H1 (cell line): ENCODE data around the gene SASH3. TPM values are rescaled to one million over a fixed set of nuclear protein-coding genes. Genes with fewer than 3 reads are reported as not detected.

ENCODE experiments used
- CTCF ChIA-PET: fragments of 300-600 bp; sonication (Branson Sonifier 250); formaldehyde crosslinking; loops from one replicate; lab custom pipeline; 2021; ENCODE audit not compliant: partially characterized antibody; lab: Charles Lee
- POLR2A ChIA-PET: fragments of 300-600 bp; sonication (Branson Sonifier 250); formaldehyde crosslinking; loops from one replicate; lab custom pipeline; 2021; ENCODE audit warnings: inconsistent platforms; ENCODE audit not compliant: partially characterized antibody; lab: Charles Lee
- DNase-seq, 2 experiments: peaks; one replicate each; pipeline versions ENCODE4 v3.0.0 to v3.0.0-alpha.2; 2010 to 2022; ENCODE audit warnings: low spot score in 2 of 2, low read depth in 1 of 2, mixed read lengths in 1 of 2
- FAIRE-seq: peaks from 2 replicates; lab custom pipeline; 2011; peaks lifted over from hg19 to GRCh38; lab: Jason Lieb, UNC
- H2AFZ ChIP-seq: 2 replicates; pipeline ENCODE4 v1.8.1; 2012; ENCODE audit warnings: low read length, inconsistent platforms
- H2AK5ac ChIP-seq: 2 replicates; pipeline ENCODE4 v1.6.1; 2013; ENCODE audit warnings: low read depth, low read length
- H2BK120ac ChIP-seq: replicated peaks from 2 replicates; pipeline ENCODE3; 2013; ENCODE audit warnings: low read depth, low read length, inconsistent platforms
- H2BK12ac ChIP-seq: 2 replicates; pipeline ENCODE4 v1.6.1; 2013; ENCODE audit warnings: low read depth, low read length
- H2BK15ac ChIP-seq: 2 replicates; pipeline ENCODE4 v1.6.1; 2013; ENCODE audit warnings: low read length
- H2BK20ac ChIP-seq: 2 replicates; pipeline ENCODE4 v1.6.1; 2013; ENCODE audit warnings: low read length
- H2BK5ac ChIP-seq: 2 replicates; pipeline ENCODE4 v1.6.1; 2013; ENCODE audit warnings: low read depth, low read length
- H3K14ac ChIP-seq: 2 replicates; pipeline ENCODE4 v1.6.1; 2013; ENCODE audit warnings: inconsistent platforms; ENCODE audit not compliant: insufficient read length
- H3K18ac ChIP-seq: 2 replicates; pipeline ENCODE4 v1.6.1; 2013; ENCODE audit warnings: low read length; ENCODE audit errors: extremely low read depth
- H3K23ac ChIP-seq: 2 replicates; pipeline ENCODE4 v1.6.1; 2013; ENCODE audit warnings: inconsistent platforms; ENCODE audit not compliant: insufficient read length
- H3K23me2 ChIP-seq: 2 replicates; pipeline ENCODE4 v1.6.1; 2013; ENCODE audit warnings: low read depth, low read length
- H3K27ac ChIP-seq: 2 replicates; pipeline ENCODE4 v1.6.1; 2011; ENCODE audit warnings: low read depth, low read length, inconsistent platforms
- H3K27me3 ChIP-seq, 4 experiments: replicated peaks in 1 of 4; 1 replicate in 1 of 4; 2 replicates in 3 of 4; pipeline versions ENCODE4 v1.6.1 to v1.8.1; 2011 to 2013; ENCODE audit warnings: low read length in 3 of 4, mild to moderate bottlenecking in 3 of 4, inconsistent platforms in 2 of 4, mixed read lengths in 2 of 4, moderate library complexity in 1 of 4; ENCODE audit not compliant: control insufficient read depth in 3 of 4, insufficient read depth in 3 of 4; ENCODE audit errors: extremely low read depth in 1 of 4
- H3K36me3 ChIP-seq, 4 experiments: 2 replicates each; pipeline versions ENCODE4 v1.6.1 to v1.8.1; 2011 to 2013; ENCODE audit warnings: mild to moderate bottlenecking in 4 of 4, low read length in 3 of 4, moderate library complexity in 2 of 4, control low read depth in 1 of 4, inconsistent platforms in 1 of 4; ENCODE audit not compliant: insufficient read depth in 4 of 4, control insufficient read depth in 2 of 4
- H3K4ac ChIP-seq: replicated peaks from 2 replicates; pipeline ENCODE3; 2013; ENCODE audit warnings: low read length, low read depth, mixed read lengths, inconsistent platforms; ENCODE audit not compliant: insufficient read length
- H3K4me1 ChIP-seq, 4 experiments: replicated peaks in 1 of 4; 1 replicate in 1 of 4; 2 replicates in 3 of 4; pipeline versions ENCODE4 v1.6.1 to v1.8.1; 2011 to 2013; ENCODE audit warnings: low read length in 3 of 4, inconsistent platforms in 2 of 4, mixed read lengths in 1 of 4; ENCODE audit not compliant: insufficient read depth in 4 of 4, control insufficient read depth in 3 of 4
- H3K4me2 ChIP-seq, 2 experiments: 2 replicates each; pipeline versions ENCODE4 v1.6.1 to v1.8.1; 2011 to 2013; ENCODE audit warnings: low read depth in 2 of 2, low read length in 2 of 2, control low read depth in 1 of 2, inconsistent platforms in 1 of 2, mild to moderate bottlenecking in 1 of 2; ENCODE audit not compliant: insufficient read depth in 1 of 2
- H3K4me3 ChIP-seq, 4 experiments: fragments of 200-600, 300-600 bp in 1 of 4; sonication (generic), shearing (Covaris generic), sonication (Bioruptor Twin) in 1 of 4; 2 replicates each; pipeline versions ENCODE4 v1.5.1 to v1.8.1; 2011 to 2016; ENCODE audit warnings: low read length in 4 of 4, low read depth in 3 of 4, control low read depth in 2 of 4, inconsistent platforms in 2 of 4, mild to moderate bottlenecking in 2 of 4, mixed read lengths in 1 of 4, moderate library complexity in 1 of 4; ENCODE audit not compliant: insufficient read depth in 2 of 4; ENCODE audit errors: extremely low read depth in 1 of 4
- H3K56ac ChIP-seq: replicated peaks from 2 replicates; pipeline ENCODE3; 2013; ENCODE audit warnings: low read depth, mild to moderate bottlenecking, mixed read lengths, low read length, inconsistent platforms; ENCODE audit not compliant: insufficient read length
- H3K79me1 ChIP-seq: 2 replicates; pipeline ENCODE4 v1.6.1; 2013; ENCODE audit warnings: low read depth, low read length, control low read depth
- H3K79me2 ChIP-seq, 2 experiments: 2 replicates each; pipeline versions ENCODE4 v1.6.1 to v1.8.1; 2012 to 2013; ENCODE audit warnings: low read length in 2 of 2, mild to moderate bottlenecking in 2 of 2, inconsistent platforms in 1 of 2; ENCODE audit not compliant: insufficient read depth in 2 of 2, control insufficient read depth in 1 of 2
- H3K9ac ChIP-seq, 4 experiments: replicated peaks in 1 of 4; 1 replicate in 1 of 4; 2 replicates in 3 of 4; pipeline versions ENCODE4 v1.6.1 to v1.8.1; 2011 to 2013; ENCODE audit warnings: low read depth in 3 of 4, low read length in 3 of 4, control low read depth in 2 of 4, mild to moderate bottlenecking in 2 of 4, moderate library complexity in 2 of 4, inconsistent platforms in 1 of 4; ENCODE audit errors: extremely low read depth in 1 of 4
- H3K9me3 ChIP-seq, 2 experiments: 2 replicates each; pipeline versions ENCODE4 v1.6.1 to v1.8.1; 2012 to 2013; ENCODE audit warnings: mild to moderate bottlenecking in 2 of 2, moderate library complexity in 2 of 2, control low read depth in 1 of 2, inconsistent platforms in 1 of 2, low read depth in 1 of 2, low read length in 1 of 2, mixed read lengths in 1 of 2; ENCODE audit not compliant: insufficient read depth in 2 of 2
- H4K20me1 ChIP-seq, 2 experiments: replicated peaks in 1 of 2; 2 replicates each; pipeline versions ENCODE3 to v1.8.1; 2011 to 2013; ENCODE audit warnings: inconsistent platforms in 2 of 2, low read length in 2 of 2, mild to moderate bottlenecking in 1 of 2; ENCODE audit not compliant: insufficient read depth in 2 of 2, control insufficient read depth in 1 of 2
- H4K5ac ChIP-seq: 2 replicates; pipeline ENCODE4 v1.6.1; 2013; ENCODE audit warnings: low read length, low read depth, mixed read lengths, inconsistent platforms; ENCODE audit not compliant: insufficient read length
- H4K8ac ChIP-seq: 2 replicates; pipeline ENCODE4 v1.8.0; 2013; ENCODE audit warnings: mild to moderate bottlenecking, moderate library complexity, low read length, inconsistent platforms; ENCODE audit not compliant: insufficient read depth; ENCODE audit errors: extremely low read depth
- H4K91ac ChIP-seq: replicated peaks from 2 replicates; pipeline ENCODE3; 2013; ENCODE audit warnings: low read length, mixed read lengths, inconsistent platforms; ENCODE audit not compliant: insufficient read length
- ASH2L ChIP-seq: fragments of 200-600, 300-600 bp; sonication (generic); IDR thresholded peaks from one replicate; pipeline ENCODE4 v1.7.1; 2017; ENCODE audit warnings: low read length
- CHD2 ChIP-seq: IDR thresholded peaks from 2 replicates; pipeline ENCODE4 v1.6.1; 2012; ENCODE audit warnings: low read length, improper control_type of control experiment
- WGBS, 2 experiments: shearing (Covaris generic) in 1 of 2; methylation state at CpG; one replicate each; pipeline versions ENCODE4 v1.1.6 to v1.1.7; 2013 to 2015; ENCODE audit warnings: low lambda C conversion rate in 2 of 2, mixed read lengths in 2 of 2, inconsistent platforms in 1 of 2, low coverage in 1 of 2, missing lambda C conversion rate in 1 of 2; ENCODE audit not compliant: insufficient replicate concordance in 2 of 2, insufficient coverage in 1 of 2, insufficient read length in 1 of 2; ENCODE audit errors: extremely low coverage in 1 of 2, missing lambda C conversion rate in 1 of 2; 5-methylcytosine and 5-hydroxymethylcytosine counted together
- polyA plus RNA-seq, 7 experiments: library from polyadenylated mRNA; depleted of rRNA in 3 of 7; stranded (reverse) in 5 of 7; unstranded in 2 of 7; fragments of >200 nt in 5 of 7; fragments of 200-250 nt in 2 of 7; gene quantifications; 1 replicate in 5 of 7; 2 replicates in 1 of 7; 4 replicates in 1 of 7; pipeline versions ENCODE4 v1.2.1 to v1.2.3, GENCODE V29; 2011 to 2013; ENCODE audit warnings: missing spikeins in 2 of 7, mixed read lengths in 2 of 7
- total RNA-seq: library from RNA; stranded (reverse); fragmentation: NEBNext Ultra II Directional; extraction: Animal tissue kit (Norgen Biotek cat#: 25700); gene quantifications from 2 replicates; pipeline ENCODE4 v1.2.1, GENCODE V29; 2021

SASH3 gene
- total and polyA plus RNA-seq, 2 of the 8 experiments (the other 6 are each of a cell fraction or from before 2014, with no cell fraction given) = not detected

DNA sequence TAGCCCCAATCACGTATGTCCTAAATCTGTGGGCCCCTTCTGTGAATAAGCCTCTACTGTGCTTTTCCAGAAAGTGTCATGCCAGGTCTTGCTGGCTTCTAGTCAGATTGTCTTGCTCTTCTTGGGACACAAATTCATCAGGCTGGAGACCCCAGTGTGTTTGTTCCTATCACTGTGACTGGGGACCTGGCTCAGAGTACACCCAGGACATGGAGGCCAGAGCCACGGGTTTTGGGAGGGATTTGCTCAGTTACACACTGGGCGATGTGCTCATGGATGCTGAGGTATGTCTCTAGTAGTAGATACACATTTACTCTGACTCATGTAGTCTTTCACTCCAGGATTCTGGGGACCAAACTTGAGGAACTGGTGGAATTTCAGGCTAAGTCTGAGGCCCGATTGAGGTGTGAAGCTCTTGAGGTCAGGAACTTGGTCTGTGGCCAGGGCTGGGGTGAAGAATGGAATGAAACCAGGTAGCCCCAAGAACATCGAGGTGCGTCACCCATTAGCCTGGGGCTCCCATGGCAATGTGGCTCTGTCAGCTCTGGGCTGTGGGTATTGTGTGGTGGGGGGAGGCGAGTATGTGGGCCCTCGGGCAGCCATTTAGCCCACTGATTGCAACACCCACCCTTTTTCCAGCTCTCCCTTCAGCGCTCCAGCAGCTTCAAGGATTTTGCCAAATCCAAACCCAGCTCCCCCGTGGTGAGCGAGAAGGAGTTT, 7.7 kb downstream of the SASH3 start:
- H3K4me1 ChIP-seq = no peaks in the 10 kb centered on the region
- H2BK5ac ChIP-seq = no peak overlapping the region
- H3K56ac ChIP-seq = no peak overlapping the region
- H4K8ac ChIP-seq = no peak overlapping the region
- 85% methylated on average over 11 of the region's 11 CpGs; no CpG with 5 or more reads in 1 of the 2 experiments for WGBS, 2 experiments
- no peaks in the 10 kb centered on the region for H3K36me3 ChIP-seq
- FAIRE-seq (no peak), DNase-seq (no peak)
- no peaks in the 10 kb centered on the region for H3K79me1 ChIP-seq
- no peak overlapping the region for H2AK5ac ChIP-seq
- no peak overlapping the region for H4K91ac ChIP-seq
- H3K23me2 ChIP-seq = no peaks in the 10 kb centered on the region
- no peak overlapping the region for H3K14ac ChIP-seq
- no peaks in the 10 kb centered on the region for H3K27me3 ChIP-seq
- H3K4me2 ChIP-seq = no peak overlapping the region
- H3K23ac ChIP-seq = no peak overlapping the region
- no peaks in the 10 kb centered on the region for H4K20me1 ChIP-seq
- POLR2A ChIA-PET = no interaction called here
- no peak overlapping the region for H3K18ac ChIP-seq
- H2BK20ac ChIP-seq = no peak overlapping the region
- H3K9ac ChIP-seq = no peak overlapping the region
- H3K4me3 ChIP-seq = no peak overlapping the region
- CTCF ChIA-PET = interaction anchor here (0.9 to 1.2 kb wide), 3 partner anchors 9 to 182 kb away, joined by 3 read pairs; no protein-coding TSS in a partner anchor
- no peaks in the 10 kb centered on the region for H3K79me2 ChIP-seq
- no peak overlapping the region for H3K27ac ChIP-seq
- H3K9me3 ChIP-seq = no peaks in the 10 kb centered on the region
- no peak overlapping the region for H4K5ac ChIP-seq
- no peak overlapping the region for H2BK120ac ChIP-seq
- no peak overlapping the region for H3K4ac ChIP-seq
- H2BK15ac ChIP-seq = no peak overlapping the region
- H2AFZ ChIP-seq = no peak overlapping the region
- no peak overlapping the region for H2BK12ac ChIP-seq
- TF ChIP-seq ASH2L (no peak), CHD2 (no peak)
